Measurements from ENCODE around the gene CWC27. TPM values are rescaled to one million over a fixed set of nuclear protein-coding genes. Genes with fewer than 3 reads are reported as not detected.

Gene CWC27
- total and polyA plus RNA-seq, 9 of the 15 experiments (the other 6 are each of a cell fraction or from before 2014, with no cell fraction given) = 19.7 to 49.3 (median 38.3) TPM

GRCh38 chr5:65047225-65047624 lies 278.5 kb downstream of the CWC27 start:
- 4% methylated on average over 3 of the region's 3 CpGs for WGBS (ENCODE audit: insufficient coverage, low coverage, missing lambda C conversion rate)
- Histone ChIP-seq H3K9me1 (ENCODE audit: control insufficient read depth, insufficient read depth, low read length) (no peaks in the 10 kb centered on the region), H3K27ac (ENCODE audit: extremely low read depth, low read depth, low read length) (no peak overlapping the region), H2AFZ (ENCODE audit: low read depth, low read length) (no peak overlapping the region), H3K9me3 (replicated peaks; ENCODE audit: control insufficient read depth, insufficient read depth, low read depth, low read length) (no peaks in the 10 kb centered on the region), H3K27me3 (ENCODE audit: control insufficient read depth in 2 of 2, insufficient read depth in 2 of 2, low read length in 2 of 2) (peaks cover 0 to 5% of the 10 kb centered on the region in 2 experiments; a peak in 1 of 5 replicates), H3K4me2 (ENCODE audit: insufficient read depth, low read length) (no peak overlapping the region), H3K4me1 (replicated peaks in 1 of 2; ENCODE audit: control insufficient read depth in 2 of 2, insufficient read depth in 2 of 2, low read length in 2 of 2) (no peaks in the 10 kb centered on the region), H3K36me3 (ENCODE audit: control insufficient read depth, insufficient read depth, low read length) (no peaks in the 10 kb centered on the region), H4K20me1 (replicated peaks; ENCODE audit: control insufficient read depth, insufficient read depth, low read length) (no peaks in the 10 kb centered on the region), H3K4me3 (no peak overlapping the region), H3K79me2 (ENCODE audit: control insufficient read depth, insufficient read depth, low read length) (no peaks in the 10 kb centered on the region), H3K9ac (ENCODE audit: insufficient read depth in 1 of 2, low read depth in 2 of 2, low read length in 2 of 2) (no peak overlapping the region)
- intact Hi-C loops (cut with micrococcal nuclease) = no loop called here
- BruUV-seq (replicated peaks) = no TSS peak
- CTCF ChIA-PET (ENCODE audit: low intra/inter-chr PET ratio) = no interaction called here
- POLR2A ChIA-PET = no interaction called here
- in situ Hi-C loops (cut with MboI) = no loop called here
- no peak for ATAC-seq
- TF ChIP-seq ZNF316 (IDR thresholded peaks at IDR 0.05) = no peak
- TF ChIP-seq ATF7 (IDR thresholded peaks at IDR 0.05) = no peak
- TF ChIP-seq ZNF277 (CRISPR knock-in tag; IDR thresholded peaks at IDR 0.05; ENCODE audit: borderline replicate concordance) = no peak
- TF ChIP-seq TFAP4 (CRISPR knock-in tag; IDR thresholded peaks at IDR 0.05; ENCODE audit: borderline replicate concordance) = no peak
- no peak for TF ChIP-seq CREB3L1 (IDR thresholded peaks at IDR 0.05; ENCODE audit: borderline replicate concordance, low read depth)
- DNase-seq (ENCODE audit: extremely low read depth in 1 of 4, low spot score in 3 of 4) = no peak
- no peak for FAIRE-seq

All from K562 (cell line).